ENCODE measurements around the gene APRT. TPM values are rescaled to one million over a fixed set of nuclear protein-coding genes. Genes with fewer than 3 reads are reported as not detected.

APRT gene
- total and polyA plus RNA-seq, 9 of the 15 experiments (the other 6 are each of a cell fraction or from before 2014, with no cell fraction given): 41.7 to 409 (median 146) TPM

GRCh38 chr16:88856828-88857727 lies 45.4 kb upstream of the APRT start, which contains the start of the genes GALNS and TRAPPC2L (continued):
- no peak for TF ChIP-seq MAFF (IDR thresholded peaks at IDR 0.05; ENCODE audit: low read length)
- peak; percentile 66 for TF ChIP-seq SUPT5H (IDR thresholded peaks at IDR 0.05)
- TF ChIP-seq PURB (CRISPR knock-in tag; IDR thresholded peaks at IDR 0.05; ENCODE audit: low read depth): no peak
- TF ChIP-seq ZNF740 (CRISPR knock-in tag; IDR thresholded peaks at IDR 0.05): no peak
- no peak for TF ChIP-seq ZNF740 (tag; IDR thresholded peaks at IDR 0.05)
- TF ChIP-seq FIP1L1 (IDR thresholded peaks at IDR 0.05; ENCODE audit: low read depth, low read length, poor library complexity, severe bottlenecking): peak; percentile 5
- TF ChIP-seq MYC (IDR thresholded peaks at IDR 0.05; ENCODE audit: low read depth, low read length): peak; percentile 81
- peak; percentile 24; the same call in 1 of the 2 replicates for TF ChIP-seq MYC (CRISPR knock-in tag; IDR thresholded peaks at IDR 0.05; ENCODE audit: borderline replicate concordance, low read depth)
- peak; percentile 68; the same call in 1 of the 2 replicates for TF ChIP-seq GTF2F1 (IDR thresholded peaks at IDR 0.05; ENCODE audit: low read depth, low read length)
- TF ChIP-seq SIRT6 (IDR thresholded peaks at IDR 0.05; ENCODE audit: low read depth, low read length): no peak
- peak; percentile 74 for TF ChIP-seq GABPB1 (CRISPR knock-in tag; IDR thresholded peaks at IDR 0.05)
- TF ChIP-seq AFF1 (IDR thresholded peaks at IDR 0.05; ENCODE audit: low read depth in 1 of 2, partially characterized antibody in 2 of 2): no peak
- TF ChIP-seq SIN3A (IDR thresholded peaks at IDR 0.05; ENCODE audit: borderline replicate concordance in 2 of 2, control insufficient read depth in 1 of 2, low read depth in 2 of 2, low read length in 2 of 2): peak; percentile 78 to 98; a peak in 3 of 4 replicates
- TF ChIP-seq EGR1 (conservative IDR thresholded peaks at IDR 0.05): no peak; the same call in 1 of the 2 replicates
- TF ChIP-seq ZNF639 (CRISPR knock-in tag; conservative IDR thresholded peaks at IDR 0.05 in 1 of 2, IDR thresholded peaks at IDR 0.05 in 1 of 2): 0 out of 4 replicates have a peak, but pooled peaks of 1 of the 2 experiments have one; percentile 50
- 0 out of 2 replicates have a peak, but pooled peaks have one; percentile 10 for TF ChIP-seq SOX6 (IDR thresholded peaks at IDR 0.05)
- TF ChIP-seq ZNF77 (CRISPR knock-in tag; IDR thresholded peaks at IDR 0.05): no peak
- peak; percentile 93 for TF ChIP-seq DACH1 (IDR thresholded peaks at IDR 0.05; ENCODE audit: partially characterized antibody)
- TF ChIP-seq NR2C2 (CRISPR knock-in tag; IDR thresholded peaks at IDR 0.05): no peak
- 0 out of 2 replicates have a peak, but pooled peaks have one; percentile 30 for TF ChIP-seq NR2C2 (tag; IDR thresholded peaks at IDR 0.05)
- TF ChIP-seq MXI1 (IDR thresholded peaks at IDR 0.05; ENCODE audit: low read depth, low read length): peak; percentile 98
